ENCODE results near the gene TMEM62. TPM values are rescaled to one million over a fixed set of nuclear protein-coding genes. Genes with fewer than 3 reads are reported as not detected.
"Not testable (repeated sequence)": the region's sequence is repeated elsewhere in the genome, so short reads cannot be mapped to it uniquely, and the experiment has no call there.

TMEM62 gene
- polyA plus RNA-seq, 1 donor = 9.8 TPM

DNA sequence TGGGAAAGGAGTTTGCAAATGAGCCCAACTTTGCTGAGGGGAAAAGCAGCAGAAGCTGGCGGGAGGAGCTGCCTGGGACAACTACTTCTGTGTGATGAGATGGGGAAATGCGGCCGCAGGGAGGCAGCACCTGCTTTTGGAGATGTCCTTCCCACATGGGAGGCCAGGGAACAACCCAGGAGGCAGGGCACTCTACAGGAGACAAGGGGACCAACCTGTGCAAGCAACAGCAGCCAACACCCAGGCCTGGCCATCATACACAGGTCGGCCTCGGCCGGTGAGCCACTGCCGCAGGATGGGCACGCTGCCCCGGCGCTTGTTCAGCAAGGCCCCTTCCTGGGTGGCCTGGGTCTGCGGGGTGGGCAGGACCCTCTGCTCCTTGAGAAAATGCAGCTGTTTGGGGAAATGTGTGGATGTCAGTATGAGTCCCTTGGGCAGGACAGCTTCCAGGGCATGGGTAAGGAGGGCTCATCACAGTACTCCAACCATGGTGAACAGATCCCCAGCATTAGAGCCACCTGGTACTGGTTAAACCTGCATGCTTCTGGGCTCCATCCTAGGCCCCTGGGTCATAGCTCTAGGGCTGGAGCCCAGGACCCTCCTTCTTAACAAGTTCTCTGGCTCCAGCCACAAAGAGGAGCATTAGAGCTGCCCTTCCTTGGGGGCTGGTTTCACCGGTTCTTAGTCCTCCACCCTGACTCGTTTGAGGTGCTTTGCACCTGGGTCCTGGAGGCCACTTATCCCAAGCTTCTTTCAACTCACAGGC, 75.9 kb downstream of the TMEM62 start:
- DNase-seq (ENCODE audit: low read depth) = no peak

- no peak for DNase-seq (ENCODE audit: low read depth)
Observed at GRCh38 chr15:43210172-43210745, 76.9 kb downstream of the TMEM62 start.

DNA sequence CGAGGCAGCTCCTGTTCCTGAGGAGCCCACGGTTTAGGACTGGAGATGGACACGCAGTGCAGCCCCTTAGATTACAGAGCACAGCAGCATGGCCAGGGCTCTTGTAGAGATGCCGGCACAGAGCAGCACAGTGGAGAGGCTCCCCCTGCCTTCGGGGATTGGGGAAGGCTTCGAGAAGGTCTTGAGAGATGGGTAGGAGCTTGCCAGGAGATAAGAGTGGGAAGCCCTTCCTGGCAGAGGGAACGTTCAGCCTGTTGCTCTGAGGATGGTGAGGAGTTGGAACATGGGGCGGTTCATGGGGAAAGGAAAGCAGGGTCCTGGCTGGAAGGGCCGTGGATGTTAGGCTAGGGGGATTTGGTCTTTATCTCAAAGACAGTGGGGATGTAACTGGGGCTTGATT, 77.4 kb downstream of the TMEM62 start:
- DNase-seq (ENCODE audit: low read depth) = no peak

DNA sequence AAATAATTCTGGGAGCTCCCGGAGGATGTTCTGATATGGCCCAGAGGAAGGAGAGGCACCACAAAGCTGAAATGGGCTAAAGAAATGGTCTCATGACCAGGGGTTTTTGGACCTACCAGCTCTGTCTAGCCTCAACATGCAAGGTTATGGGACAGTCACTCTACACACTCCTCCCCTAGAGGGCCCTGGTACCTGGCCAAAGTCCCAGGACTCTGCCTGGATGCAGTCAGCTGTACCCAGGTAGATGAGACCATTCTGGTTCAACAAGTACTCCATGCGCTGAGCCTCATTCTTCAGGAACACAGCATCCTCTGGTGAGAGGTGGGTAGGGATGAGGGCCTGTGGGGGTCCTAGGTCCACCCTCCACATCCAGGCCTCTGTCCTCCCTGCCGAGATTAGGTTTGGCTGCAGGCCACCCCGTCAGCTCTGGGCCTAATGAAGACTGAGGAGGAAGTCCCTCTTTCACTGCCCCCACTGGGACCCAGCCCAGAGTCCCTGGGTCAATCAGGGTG, 77.9 kb downstream of the TMEM62 start:
- no peak for DNase-seq (ENCODE audit: low read depth)

GRCh38 chr15:43212299-43212698, 78.9 kb downstream of the TMEM62 start:
- DNase-seq (ENCODE audit: low read depth) = no peak

DNA sequence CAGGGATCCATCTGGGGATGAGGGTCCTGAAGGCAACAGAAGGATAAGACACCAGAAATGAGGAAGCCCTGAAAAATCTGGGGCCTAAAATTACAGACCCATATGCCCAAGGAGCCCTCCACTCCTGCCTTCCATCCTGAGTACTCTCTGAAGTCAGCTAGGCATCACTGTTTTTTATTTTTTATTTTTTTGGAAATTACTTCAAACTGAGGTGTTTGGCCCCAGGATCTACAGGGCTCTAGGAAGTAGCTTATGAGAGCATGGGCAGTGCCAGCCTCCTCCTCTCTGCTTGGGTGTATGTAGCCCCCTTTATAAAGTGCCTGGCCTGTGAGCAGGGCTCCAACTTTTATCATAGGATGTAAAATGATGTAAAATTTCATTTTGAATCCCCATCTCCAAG, 79.6 kb downstream of the TMEM62 start:
- no peak for DNase-seq (ENCODE audit: low read depth)

GRCh38 chr15:43213466-43213865, 80.1 kb downstream of the TMEM62 start:
- DNase-seq (ENCODE audit: low read depth) = no peak

DNA sequence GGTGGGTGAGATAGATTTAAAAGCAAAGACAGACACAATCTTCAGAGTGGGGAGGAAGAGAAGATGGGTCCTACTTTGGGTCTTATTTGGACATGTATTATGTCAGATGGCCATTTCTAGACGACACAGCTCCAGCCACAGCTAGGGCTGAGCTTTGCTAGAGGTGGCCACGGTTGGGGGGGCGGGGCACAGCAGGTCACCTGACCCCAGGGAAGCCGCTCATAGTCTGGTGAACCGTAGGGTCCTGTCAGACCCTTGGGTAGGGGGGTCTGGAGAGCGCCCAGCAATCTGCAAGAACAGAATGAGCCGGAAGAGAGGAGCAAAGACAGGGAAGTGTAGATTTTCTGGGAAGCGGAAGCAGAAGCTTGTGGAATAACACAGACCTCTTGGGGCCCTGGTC, 80.8 kb downstream of the TMEM62 start:
- no peak for DNase-seq (ENCODE audit: low read depth)

- DNase-seq (ENCODE audit: low read depth) = no peak
Observed at GRCh38 chr15:43214592-43215295, 81.4 kb downstream of the TMEM62 start.

DNA sequence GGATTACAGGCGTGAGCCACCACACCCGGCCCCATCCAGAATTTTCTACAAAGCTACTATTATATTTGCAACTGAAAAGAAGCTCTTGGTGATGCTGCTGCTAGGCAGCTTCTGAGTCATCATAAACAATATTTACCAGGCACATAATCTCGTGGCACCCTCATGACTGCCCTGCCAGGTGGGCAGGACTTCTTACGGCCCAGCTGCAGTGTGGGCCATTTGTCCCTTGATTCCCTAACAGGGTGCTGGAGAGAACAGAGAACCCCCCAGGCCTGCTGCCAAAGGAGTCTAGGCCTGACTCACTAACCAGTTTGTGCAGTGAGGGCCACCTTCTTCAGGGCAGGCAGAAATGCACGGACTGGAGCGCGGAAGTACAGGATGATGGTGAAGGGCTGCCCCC, 82.6 kb downstream of the TMEM62 start:
- no peak for DNase-seq (ENCODE audit: low read depth)

- DNase-seq (ENCODE audit: low read depth) = no peak
Observed at GRCh38 chr15:43218908-43219706, 85.7 kb downstream of the TMEM62 start.

DNA sequence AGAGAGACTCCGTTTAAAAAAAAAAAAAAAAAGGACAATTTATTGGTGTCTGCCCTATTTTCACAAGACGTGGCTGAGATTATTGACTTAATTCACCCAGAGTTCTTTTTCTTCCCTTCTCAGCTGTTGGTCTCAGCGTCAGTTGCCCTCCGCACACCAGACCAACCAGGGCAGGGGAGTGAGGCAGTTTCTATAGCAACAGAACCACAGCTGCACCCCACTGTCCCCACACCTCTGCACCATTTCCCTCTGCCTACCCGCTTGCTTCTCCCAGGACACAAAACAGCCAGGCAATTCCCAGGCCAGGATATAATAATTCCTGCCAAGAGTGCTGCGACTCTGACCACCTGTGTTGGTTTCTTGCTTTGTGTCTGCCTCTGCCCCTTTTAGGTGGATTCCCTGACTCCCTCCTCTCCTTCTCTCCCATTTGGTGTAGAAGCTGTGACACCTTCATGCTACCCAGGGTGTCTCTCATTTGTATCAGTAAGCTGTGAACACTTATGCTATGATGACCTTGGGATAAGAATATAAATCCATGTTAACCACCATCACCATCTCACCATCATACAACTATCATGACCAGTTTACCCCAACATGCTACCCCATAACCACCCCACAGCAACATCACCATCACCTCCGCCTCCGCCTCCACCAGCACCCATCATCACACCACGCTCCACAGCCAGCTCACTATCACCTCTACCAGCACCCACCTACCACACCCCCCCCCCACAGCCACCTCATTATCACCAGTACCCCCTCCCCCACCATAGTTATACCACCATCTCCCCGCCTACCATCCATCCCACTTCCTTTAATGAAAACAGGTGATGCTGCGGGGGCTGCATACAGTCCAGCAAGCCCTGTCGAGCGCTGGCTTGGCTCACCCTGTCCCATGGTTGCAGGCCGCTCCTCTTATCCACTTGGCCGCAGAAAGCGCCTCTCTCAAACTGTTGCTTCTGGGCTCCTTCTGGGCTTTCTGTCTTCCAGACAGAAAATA, 86.8 kb downstream of the TMEM62 start:
- DNase-seq (ENCODE audit: low read depth) = no peak

- DNase-seq (ENCODE audit: low read depth) = no peak
Observed at GRCh38 chr15:43220991-43221403, 87.6 kb downstream of the TMEM62 start, which contains the start of gene EPB42. TSS of gene EPB42 (minus strand) at chr15:43221018. CDS start at chr15:43220825, 193 bp downstream.

GRCh38 chr15:43221422-43221821, 88.0 kb downstream of the TMEM62 start:
- DNase-seq (ENCODE audit: low read depth) = no peak

GRCh38 chr15:43225201-43225949, 92.0 kb downstream of the TMEM62 start:
- DNase-seq (ENCODE audit: low read depth) = peak; percentile 35

DNA sequence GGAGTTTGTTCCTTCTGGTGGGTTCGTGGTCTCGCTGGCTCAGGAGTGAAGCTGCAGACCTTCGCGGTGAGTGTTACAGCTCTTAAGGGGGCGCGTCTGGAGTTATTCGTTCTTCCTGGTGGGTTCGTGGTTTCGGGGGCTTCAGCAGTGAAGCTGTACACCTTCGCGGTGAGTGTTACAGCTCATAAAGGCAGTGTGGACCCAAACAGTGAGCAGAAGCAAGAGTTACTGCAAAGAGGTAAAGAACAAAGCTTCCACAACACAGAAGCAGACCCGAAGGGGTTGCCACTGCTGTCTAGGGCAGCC, 92.5 kb downstream of the TMEM62 start:
- not testable (repeated sequence) for DNase-seq (ENCODE audit: low read depth)

- DNase-seq (ENCODE audit: low read depth) = no peak
Observed at GRCh38 chr15:43226436-43227305, 93.3 kb downstream of the TMEM62 start.

DNA sequence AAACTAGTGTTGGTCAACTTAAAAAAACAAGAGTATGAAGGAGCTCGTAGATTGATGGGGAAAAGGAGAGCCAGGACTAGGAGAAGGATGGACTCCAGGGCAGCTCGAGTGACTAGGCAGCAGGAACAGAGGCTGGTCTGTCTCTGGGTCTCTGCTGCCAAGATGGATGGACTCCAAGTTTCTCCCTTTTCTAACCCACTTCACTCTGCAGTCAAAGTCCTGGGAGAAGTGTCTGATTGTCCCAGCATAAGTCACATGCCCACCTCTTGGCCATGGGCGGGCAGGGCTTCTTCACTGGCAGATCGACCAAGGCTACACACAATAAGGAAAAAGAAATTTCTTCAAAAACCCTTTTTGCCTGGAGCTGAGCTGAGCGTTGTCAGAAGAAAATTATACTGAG, 96.6 kb downstream of the TMEM62 start:
- DNase-seq (ENCODE audit: low read depth) = no peak

DNA sequence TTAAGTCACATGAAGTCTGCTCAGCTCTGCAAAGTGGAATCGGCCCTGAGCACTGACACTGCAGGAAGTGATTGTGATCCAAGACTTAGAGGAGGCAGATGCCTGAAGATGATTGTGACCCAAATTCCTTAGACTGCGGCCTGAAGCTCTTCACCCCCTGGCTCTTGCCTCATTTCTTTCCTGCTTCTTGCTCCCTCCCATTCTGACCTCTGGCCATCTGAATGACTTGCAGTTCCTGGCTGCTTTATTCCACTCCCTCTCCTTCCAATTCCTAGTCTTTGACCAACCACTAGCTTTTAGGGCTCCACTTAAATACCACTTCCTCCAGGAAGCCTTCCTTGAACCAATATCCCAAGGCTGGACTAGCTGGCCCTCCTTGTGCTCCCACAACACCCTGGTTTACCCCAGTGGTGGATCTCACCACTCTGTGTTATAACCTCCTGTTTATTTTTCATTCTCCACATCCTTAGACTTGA, 97.3 kb downstream of the TMEM62 start:
- DNase-seq (ENCODE audit: low read depth) = no peak

Measured in forelimb muscle (tissue), 1 donor.